ENCODE measurements around the gene UROC1.

The UROC1 gene

GRCh38 chr3:126493739-126494138 lies 23.8 kb downstream of the UROC1 start:
- TF ChIP-seq CTCF (conservative IDR thresholded peaks at IDR 0.05; ENCODE audit: low read depth): no peak
- DNase-seq (ENCODE audit: low spot score): no peak
- peak overlapping the region; percentile 29; the same call in 1 of the 2 replicates for H3K27ac ChIP-seq
- ChIA-PET CTCF (no interaction called here), POLR2A (ENCODE audit: low non-redundant PET) (no interaction called here)

- no peak for DNase-seq (ENCODE audit: low spot score)
- no peak for TF ChIP-seq CTCF (conservative IDR thresholded peaks at IDR 0.05; ENCODE audit: low read depth)
- H3K27ac ChIP-seq: no peak overlapping the region
- CTCF ChIA-PET: no interaction called here
- POLR2A ChIA-PET (ENCODE audit: low non-redundant PET): no interaction called here
Measured at GRCh38 chr3:126493051-126493450, 24.5 kb downstream of the UROC1 start.

- ChIA-PET CTCF (interaction anchor here (0.7 kb wide), 1 partner anchor 1239 kb away, joined by 3 read pairs; no protein-coding TSS in a partner anchor), POLR2A (ENCODE audit: low non-redundant PET) (no interaction called here)
- no peak for TF ChIP-seq CTCF (conservative IDR thresholded peaks at IDR 0.05; ENCODE audit: low read depth)
- no peak for DNase-seq (ENCODE audit: low spot score)
- H3K27ac ChIP-seq: no peak overlapping the region
Measured at GRCh38 chr3:126491221-126492013, 26.2 kb downstream of the UROC1 start.

- DNase-seq (ENCODE audit: low spot score): no peak
- POLR2A ChIA-PET (ENCODE audit: low non-redundant PET): no interaction called here
- H3K27ac ChIP-seq: no peak overlapping the region
- TF ChIP-seq CTCF (conservative IDR thresholded peaks at IDR 0.05; ENCODE audit: low read depth): no peak
- CTCF ChIA-PET: interaction anchor here (0.6 kb wide), 2 partner anchors 20 to 1278 kb away, joined by 3 read pairs; no protein-coding TSS in a partner anchor
Measured at GRCh38 chr3:126490619-126491018, 27.0 kb downstream of the UROC1 start.

GRCh38 chr3:126488886-126489569 lies 28.5 kb downstream of the UROC1 start:
- TF ChIP-seq CTCF (conservative IDR thresholded peaks at IDR 0.05; ENCODE audit: low read depth): no peak
- no peak for DNase-seq (ENCODE audit: low spot score)
- POLR2A ChIA-PET (ENCODE audit: low non-redundant PET): no interaction called here
- CTCF ChIA-PET: no interaction called here
- no peak overlapping the region for H3K27ac ChIP-seq

GRCh38 chr3:126488185-126488584 lies 29.4 kb downstream of the UROC1 start:
- ChIA-PET CTCF (no interaction called here), POLR2A (ENCODE audit: low non-redundant PET) (no interaction called here)
- DNase-seq (ENCODE audit: low spot score): no peak
- H3K27ac ChIP-seq: no peak overlapping the region
- no peak for TF ChIP-seq CTCF (conservative IDR thresholded peaks at IDR 0.05; ENCODE audit: low read depth)
